GM18498 (cell line): Measurements from ENCODE around the gene TXNRD1.
"Not testable (repeated sequence)": the region's sequence is repeated elsewhere in the genome, so short reads cannot be mapped to it uniquely, and the experiment has no call there.

Experiments
- ATAC-seq: cut with Tn5 transposase; IDR thresholded peaks from one replicate; pipeline ENCODE4 v1.9.1; 2021; ENCODE audit warnings: mild to moderate bottlenecking, moderate library complexity; ENCODE audit not compliant: unreplicated experiment

The TXNRD1 gene

GRCh38 chr12:104279164-104279563 lies 63.6 kb downstream of the TXNRD1 start:
- ATAC-seq: no peak

- ATAC-seq: no peak
Measured at GRCh38 chr12:104280111-104280510, 64.5 kb downstream of the TXNRD1 start.

GRCh38 chr12:104280717-104281458 lies 65.3 kb downstream of the TXNRD1 start:
- no peak for ATAC-seq

GRCh38 chr12:104281636-104282035 lies 66.1 kb downstream of the TXNRD1 start:
- ATAC-seq: no peak

- ATAC-seq: no peak
Measured at GRCh38 chr12:104282109-104282508, 66.5 kb downstream of the TXNRD1 start.

- no peak for ATAC-seq
Measured at GRCh38 chr12:104285740-104286515, 70.3 kb downstream of the TXNRD1 start.

GRCh38 chr12:104286516-104287482 lies 71.2 kb downstream of the TXNRD1 start:
- peak; percentile 91 for ATAC-seq

GRCh38 chr12:104288635-104289274 lies 73.2 kb downstream of the TXNRD1 start:
- ATAC-seq: peak; percentile 46

GRCh38 chr12:104290320-104290719 lies 74.7 kb downstream of the TXNRD1 start:
- ATAC-seq: no peak

- ATAC-seq: no peak
Measured at GRCh38 chr12:104290855-104291254, 75.3 kb downstream of the TXNRD1 start.

- no peak for ATAC-seq
Measured at GRCh38 chr12:104291867-104292524, 76.4 kb downstream of the TXNRD1 start.

- no peak for ATAC-seq
Measured at GRCh38 chr12:104292872-104293794, 77.6 kb downstream of the TXNRD1 start.

- ATAC-seq: not testable (repeated sequence)
Measured at GRCh38 chr12:104294158-104294859, 78.7 kb downstream of the TXNRD1 start.

GRCh38 chr12:104294927-104295668 lies 79.5 kb downstream of the TXNRD1 start:
- ATAC-seq: no peak

- no peak for ATAC-seq
Measured at GRCh38 chr12:104295954-104296353, 80.4 kb downstream of the TXNRD1 start.

- ATAC-seq: no peak
Measured at GRCh38 chr12:104296718-104297117, 81.1 kb downstream of the TXNRD1 start.

- ATAC-seq: no peak
Measured at GRCh38 chr12:104297477-104298113, 82.0 kb downstream of the TXNRD1 start.
